ENCODE results near the gene MEGF11.

GRCh38 chr15:65979316-65979715 is 274.2 kb downstream of the MEGF11 start:
- TF ChIP-seq POLR2A (IDR thresholded peaks at IDR 0.05) (no peak), CTCF (IDR thresholded peaks at IDR 0.05) (no peak)
